Skeletal muscle satellite cell (primary cell): Measurements from ENCODE around the gene HARBI1.

Experiments used
- H3K27me3 ChIP-seq: 2 replicates; pipeline ENCODE4 v1.7.0; 2013; ENCODE audit warnings: low read length; ENCODE audit not compliant: control insufficient read depth, insufficient read depth
- H3K36me3 ChIP-seq: 2 replicates; pipeline ENCODE4 v1.7.0; 2013; ENCODE audit warnings: mild to moderate bottlenecking, control low read depth, low read length; ENCODE audit not compliant: insufficient read depth
- H3K4me1 ChIP-seq: 2 replicates; pipeline ENCODE4 v1.7.0; 2013; ENCODE audit warnings: low read length; ENCODE audit not compliant: control insufficient read depth, insufficient read depth
- H3K4me2 ChIP-seq: 2 replicates; pipeline ENCODE4 v1.7.0; 2013; ENCODE audit warnings: mild to moderate bottlenecking, low read length
- H3K4me3 ChIP-seq: 2 replicates; pipeline ENCODE4 v1.7.0; 2013; ENCODE audit warnings: low read length
- H3K9ac ChIP-seq: 2 replicates; pipeline ENCODE4 v1.7.0; 2013; ENCODE audit warnings: mild to moderate bottlenecking, low read depth, low read length, moderate library complexity
- H3K9me3 ChIP-seq: replicated peaks from 2 replicates; pipeline ENCODE4 v1.7.0; 2013; ENCODE audit warnings: mild to moderate bottlenecking, control low read depth, low read length

The HARBI1 gene

DNA sequence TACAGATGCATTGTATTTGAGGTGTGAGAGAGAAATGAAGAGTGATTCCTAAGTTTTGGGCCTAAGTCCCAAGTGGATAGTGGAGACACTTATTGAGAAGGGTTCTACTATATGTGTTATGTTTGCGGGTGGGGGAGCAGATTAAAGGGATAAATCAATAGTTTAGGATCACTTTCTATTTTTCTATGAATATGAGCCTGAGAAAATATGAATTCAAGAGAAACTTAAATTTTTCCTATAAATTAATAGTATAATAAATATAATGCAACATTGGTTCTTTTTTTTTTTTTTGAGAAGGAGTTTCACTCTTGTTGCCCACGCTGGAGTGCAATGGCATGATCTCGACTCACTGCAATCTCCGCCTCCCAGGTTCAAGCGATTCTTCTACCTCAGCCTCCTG lies 54.5 kb downstream of the HARBI1 start:
- H3K4me3 ChIP-seq, result no peak overlapping the region
- no peaks in the 10 kb centered on the region for H3K27me3 ChIP-seq
- H3K4me2 ChIP-seq, result no peak overlapping the region
- H3K9ac ChIP-seq, result no peak overlapping the region
- H3K9me3 ChIP-seq, result no peaks in the 10 kb centered on the region
- H3K4me1 ChIP-seq, result peaks cover 28% of the 10 kb centered on the region
- H3K36me3 ChIP-seq, result no peaks in the 10 kb centered on the region

DNA sequence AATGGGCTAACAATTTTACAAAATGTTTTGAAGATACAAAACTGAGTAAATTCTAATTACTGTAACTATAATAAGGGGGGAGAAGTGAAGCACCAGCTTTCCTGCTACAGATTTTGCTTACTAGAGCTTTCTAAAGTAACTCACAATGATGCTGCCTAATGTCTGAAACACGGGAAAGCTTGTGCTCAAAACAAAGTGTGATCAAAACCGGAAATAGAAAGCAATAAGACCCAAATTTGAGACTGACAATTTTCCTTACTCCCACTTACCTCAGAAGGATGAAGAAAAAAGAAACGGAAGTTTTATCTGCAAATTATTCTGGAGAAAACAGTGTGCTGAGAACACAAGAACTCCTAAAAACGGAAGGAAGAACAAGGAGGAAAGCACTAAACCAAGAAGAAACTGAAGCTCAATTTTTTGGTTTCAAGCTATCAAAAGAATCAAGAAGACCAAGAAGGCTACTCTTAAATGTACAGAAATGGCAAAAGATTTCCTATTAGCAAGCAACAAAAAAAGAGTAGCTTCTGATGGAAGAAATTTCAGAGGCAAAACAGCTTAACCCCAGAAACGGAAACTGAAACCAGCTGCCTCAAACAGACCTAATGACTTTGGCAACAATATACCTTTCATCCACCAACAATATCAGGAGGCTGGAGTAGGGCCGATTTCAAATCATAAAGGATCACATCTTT lies 56.6 kb downstream of the HARBI1 start:
- no peaks in the 10 kb centered on the region for H3K36me3 ChIP-seq
- peak overlapping the region; percentile 75 for H3K4me2 ChIP-seq
- H3K27me3 ChIP-seq, result no peaks in the 10 kb centered on the region
- peaks cover 35% of the 10 kb centered on the region for H3K4me1 ChIP-seq
- peak overlapping the region; percentile 54 for H3K4me3 ChIP-seq
- H3K9ac ChIP-seq, result peak overlapping the region; percentile 19
- no peaks in the 10 kb centered on the region for H3K9me3 ChIP-seq

DNA sequence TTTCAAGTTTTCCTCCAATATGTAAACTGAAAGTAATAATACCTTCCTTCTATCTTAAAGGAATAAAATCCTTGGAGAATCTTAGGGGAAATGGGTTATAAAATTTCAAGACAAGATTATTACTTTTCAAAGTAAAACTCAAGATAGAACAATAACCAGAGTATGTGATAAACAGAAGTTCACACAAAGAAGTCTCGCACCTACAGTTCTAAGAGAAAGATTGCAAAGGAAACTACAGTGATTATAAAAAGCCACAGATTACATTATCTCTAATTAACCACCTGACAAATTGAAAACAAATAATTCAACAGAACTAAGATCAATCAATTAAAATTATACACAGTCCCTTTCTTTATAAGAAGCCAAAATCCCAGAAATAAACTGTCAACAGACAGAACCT lies 57.2 kb downstream of the HARBI1 start:
- Histone ChIP-seq H3K27me3 (no peaks in the 10 kb centered on the region), H3K36me3 (no peaks in the 10 kb centered on the region), H3K9me3 (no peaks in the 10 kb centered on the region), H3K4me2 (no peak overlapping the region), H3K4me3 (no peak overlapping the region), H3K4me1 (peaks cover 38% of the 10 kb centered on the region), H3K9ac (no peak overlapping the region)

DNA sequence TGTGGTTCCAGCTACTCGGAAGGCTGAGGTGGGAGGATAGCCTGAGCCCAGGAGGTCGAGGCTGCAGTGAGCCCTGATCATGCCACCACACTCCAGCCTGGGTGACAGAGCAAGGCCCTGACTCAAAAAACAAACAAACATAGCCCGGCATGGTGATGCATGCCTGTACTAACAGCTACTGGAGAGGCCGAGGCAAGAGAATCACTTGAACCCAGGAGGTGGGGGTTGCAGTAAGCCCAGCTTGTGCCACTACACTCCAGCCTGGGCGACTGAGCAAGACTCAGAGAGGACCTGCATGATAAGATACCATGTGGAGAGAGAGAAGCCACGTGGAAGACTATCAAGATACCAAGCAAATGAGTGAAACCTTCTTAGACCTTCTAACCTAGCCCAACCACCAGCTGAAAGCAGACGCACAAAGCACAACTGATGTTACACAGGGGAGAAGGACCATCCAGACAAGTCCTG lies 59.3 kb downstream of the HARBI1 start:
- Histone ChIP-seq H3K4me2 (peak overlapping the region; percentile 36), H3K36me3 (no peaks in the 10 kb centered on the region), H3K4me1 (peaks cover 47% of the 10 kb centered on the region), H3K4me3 (no peak overlapping the region), H3K9ac (no peak overlapping the region), H3K27me3 (no peaks in the 10 kb centered on the region), H3K9me3 (no peaks in the 10 kb centered on the region)

DNA sequence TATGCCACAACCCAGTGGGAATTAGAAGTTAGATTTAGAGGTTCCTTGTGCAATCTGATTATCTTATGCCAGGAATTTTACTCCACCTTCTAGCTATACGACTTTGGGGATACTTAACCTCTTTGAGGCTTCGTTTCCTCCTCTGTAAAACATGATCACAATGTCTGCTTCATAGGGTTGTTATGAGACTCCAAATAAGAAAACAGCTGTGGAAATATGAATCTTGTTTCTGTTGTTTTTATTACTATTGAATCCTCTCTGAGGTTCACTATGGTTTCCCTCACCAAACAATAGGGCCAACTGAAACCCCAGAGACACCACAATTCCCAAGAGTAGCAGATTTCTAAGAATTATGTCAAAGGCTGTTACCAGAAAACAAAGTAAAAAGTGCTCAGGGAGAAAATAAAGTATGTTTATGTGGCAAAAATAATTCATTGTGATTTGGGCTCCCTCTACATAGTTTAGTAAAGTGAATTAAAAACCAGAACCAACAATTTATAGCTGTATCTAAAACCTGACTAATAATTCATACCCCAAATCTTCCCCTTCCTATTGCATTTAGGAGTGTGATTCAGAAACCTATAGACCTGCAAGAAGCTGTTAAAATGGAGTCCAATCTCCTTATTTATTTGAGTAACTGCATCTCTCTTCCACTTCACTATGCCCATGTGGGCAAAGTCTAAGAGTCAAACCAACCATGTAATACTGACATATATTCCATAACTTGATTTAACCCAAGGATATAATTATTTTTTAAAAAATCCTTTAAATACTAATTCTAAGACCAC lies 61.6 kb downstream of the HARBI1 start:
- Histone ChIP-seq H3K9me3 (no peaks in the 10 kb centered on the region), H3K4me1 (peaks cover 35% of the 10 kb centered on the region), H3K27me3 (no peaks in the 10 kb centered on the region), H3K4me2 (peak overlapping the region; percentile 59), H3K4me3 (no peak overlapping the region), H3K36me3 (no peaks in the 10 kb centered on the region), H3K9ac (peak overlapping the region; percentile 53)

DNA sequence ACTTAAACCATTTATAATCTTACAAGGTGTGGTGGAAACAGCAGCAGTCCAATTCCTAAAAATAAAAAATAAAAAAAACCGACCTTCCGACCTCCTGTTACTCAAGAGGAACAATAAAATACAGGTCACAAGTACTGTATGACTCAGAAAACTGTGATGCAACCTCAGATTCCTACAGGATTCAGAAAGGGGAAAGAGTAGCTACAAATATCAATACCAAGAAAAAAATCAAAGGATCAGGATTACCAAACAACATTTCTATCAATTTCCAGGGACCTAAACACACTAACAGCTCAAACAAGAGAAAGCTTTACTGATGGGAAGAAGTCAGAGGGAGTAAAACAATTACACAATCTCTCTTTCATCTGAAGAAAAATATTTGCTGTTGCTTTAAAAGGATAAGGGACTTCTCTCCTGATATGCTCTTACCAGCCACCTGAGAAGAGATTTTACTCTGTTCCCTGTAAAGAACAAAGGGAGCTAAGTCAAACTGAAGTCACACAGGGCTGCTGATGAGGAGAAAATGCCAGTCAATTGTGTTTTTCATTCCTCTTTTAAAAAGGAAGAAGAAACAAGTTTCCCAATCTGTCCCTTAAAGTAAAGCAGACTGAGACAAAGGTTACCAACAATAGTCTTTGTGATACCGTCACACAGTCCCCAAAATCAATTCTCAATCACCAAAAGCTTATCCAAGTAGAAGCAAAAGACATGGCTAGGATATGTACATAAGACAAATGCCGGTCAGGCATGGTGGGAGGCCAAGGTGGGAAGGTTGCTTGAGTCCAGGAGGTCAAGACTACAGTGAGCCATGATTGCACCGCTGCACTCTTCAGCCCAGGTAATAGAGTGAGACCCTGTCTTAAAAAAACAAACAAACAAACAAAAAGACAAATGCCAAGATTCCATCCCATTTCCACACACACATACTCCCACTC lies 62.5 kb downstream of the HARBI1 start:
- Histone ChIP-seq H3K4me3 (peak overlapping the region; percentile 41), H3K9me3 (no peaks in the 10 kb centered on the region), H3K9ac (peak overlapping the region; percentile 53)

DNA sequence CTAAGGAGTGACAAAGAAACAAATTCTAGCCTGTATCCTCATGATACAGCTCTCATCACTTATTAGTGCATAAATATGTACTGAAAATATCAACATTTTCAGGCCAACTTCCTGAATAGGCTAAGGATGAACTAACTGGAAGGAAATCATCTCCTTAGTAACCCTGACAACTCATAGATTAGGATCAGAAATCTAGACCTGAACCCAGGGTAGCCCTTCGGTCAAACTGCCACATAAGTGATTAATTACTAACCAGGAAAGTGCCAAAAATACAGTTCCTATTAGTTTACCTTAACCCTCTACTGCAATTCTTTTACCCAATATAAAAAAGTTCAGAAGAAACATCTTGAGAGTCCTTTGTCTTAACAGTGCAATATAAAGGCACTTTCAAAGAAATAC lies 63.2 kb downstream of the HARBI1 start:
- Histone ChIP-seq H3K9me3 (no peaks in the 10 kb centered on the region), H3K9ac (peak overlapping the region; percentile 32), H3K4me2 (peak overlapping the region; percentile 59), H3K27me3 (no peaks in the 10 kb centered on the region), H3K4me1 (peaks cover 34% of the 10 kb centered on the region), H3K4me3 (peak overlapping the region; percentile 26), H3K36me3 (no peaks in the 10 kb centered on the region)

More for the DNA sequence above, 62.5 kb downstream of the HARBI1 start:
- Histone ChIP-seq H3K4me1 (peaks cover 34% of the 10 kb centered on the region), H3K27me3 (no peaks in the 10 kb centered on the region), H3K4me2 (peak overlapping the region; percentile 59), H3K36me3 (no peaks in the 10 kb centered on the region)
